ENCODE data around the gene SPTBN2.
A peak's percentile ranks its signal among the peaks of the same experiment; 100 is the strongest.
"Not testable (repeated sequence)": the region's sequence is repeated elsewhere in the genome, so short reads cannot be mapped to it uniquely, and the experiment has no call there.

Gene SPTBN2

DNA sequence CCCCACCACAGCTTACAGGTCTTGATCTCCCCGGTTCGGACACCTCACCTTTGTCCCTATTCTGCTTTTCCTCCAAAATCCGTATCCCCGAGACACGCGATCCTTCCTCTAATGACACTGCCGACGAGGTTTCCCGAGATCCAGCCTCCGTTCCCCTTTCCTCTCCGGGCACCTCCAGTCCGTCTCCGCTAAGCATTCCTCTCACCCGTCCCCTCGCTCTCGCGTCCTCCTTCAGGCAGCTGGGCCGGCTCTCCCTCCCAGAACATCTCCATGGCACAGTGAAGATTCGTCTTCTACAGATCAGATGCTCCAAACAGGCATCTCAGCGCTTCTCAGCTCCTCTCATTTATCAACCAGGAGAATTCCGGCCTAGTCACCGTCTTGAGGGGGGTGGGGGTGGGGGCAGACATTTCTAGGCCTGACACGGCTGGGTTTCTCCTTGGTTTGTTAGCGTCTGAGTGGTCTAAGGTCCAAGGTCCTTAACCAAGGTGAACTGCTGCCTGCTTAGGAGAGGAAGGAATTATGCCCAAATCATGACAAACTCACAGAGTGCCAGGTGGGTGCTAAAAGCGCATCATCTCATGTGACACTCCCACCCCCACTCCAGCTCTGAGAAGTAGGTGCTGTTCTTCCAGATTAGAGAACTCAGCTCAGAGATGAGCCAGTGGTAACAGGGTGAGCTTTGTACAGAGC, at the start of gene SPTBN2:
SPTBN2 (minus strand) TSS at position 524 of the 693 bp plus-strand sequence. CDS start 7,976 bp downstream, outside the sequence.
- peak; percentile 39 for DNase-seq

GRCh38 chr11:66768818-66769217, 39.8 kb upstream of the SPTBN2 start:
- no peak for DNase-seq

- DNase-seq = no peak
Observed at GRCh38 chr11:66768088-66768521, 39.1 kb upstream of the SPTBN2 start.

DNA sequence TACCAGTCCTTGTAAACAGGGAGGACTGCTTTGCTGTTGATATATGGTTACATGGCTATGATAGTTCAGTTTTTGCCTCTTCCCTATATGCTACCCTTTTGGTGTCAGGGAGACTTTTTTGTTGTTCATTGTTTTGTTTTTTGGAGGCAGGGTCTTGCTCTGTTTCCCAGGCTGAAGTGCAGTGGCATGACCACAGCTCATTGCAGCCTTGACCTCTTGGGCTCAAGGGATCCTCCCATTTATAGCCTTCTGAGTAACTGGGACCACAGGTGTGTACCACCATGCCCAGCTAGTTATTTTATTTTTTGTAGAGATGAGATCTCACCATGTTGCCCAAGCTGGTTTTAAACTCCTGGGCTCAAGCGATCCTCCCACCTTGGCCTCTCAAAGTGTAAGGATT, 38.6 kb upstream of the SPTBN2 start:
- DNase-seq = no peak

- no peak for DNase-seq
Observed at GRCh38 chr11:66766681-66767080, 37.7 kb upstream of the SPTBN2 start.

DNA sequence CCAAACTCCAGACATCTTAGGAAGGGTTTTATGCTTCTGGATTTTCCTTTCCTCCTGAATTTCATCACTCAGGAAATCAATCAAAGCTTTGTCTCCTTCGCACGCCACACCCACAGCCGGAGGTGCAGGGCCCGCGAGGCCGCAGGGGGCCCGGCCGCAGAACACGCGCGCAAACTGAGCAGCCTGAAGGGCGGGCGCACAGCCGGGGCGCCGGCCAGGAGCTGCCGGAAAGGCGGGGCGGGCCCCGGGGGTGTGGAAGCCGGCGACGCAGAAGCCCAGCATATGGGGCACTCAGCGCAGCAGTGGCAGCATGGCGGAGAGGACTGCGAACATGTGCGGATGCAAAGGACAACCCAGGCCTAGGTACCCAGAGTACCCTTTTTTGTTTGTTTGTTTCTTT, 33.1 kb upstream of the SPTBN2 start:
- DNase-seq = no peak

DNA sequence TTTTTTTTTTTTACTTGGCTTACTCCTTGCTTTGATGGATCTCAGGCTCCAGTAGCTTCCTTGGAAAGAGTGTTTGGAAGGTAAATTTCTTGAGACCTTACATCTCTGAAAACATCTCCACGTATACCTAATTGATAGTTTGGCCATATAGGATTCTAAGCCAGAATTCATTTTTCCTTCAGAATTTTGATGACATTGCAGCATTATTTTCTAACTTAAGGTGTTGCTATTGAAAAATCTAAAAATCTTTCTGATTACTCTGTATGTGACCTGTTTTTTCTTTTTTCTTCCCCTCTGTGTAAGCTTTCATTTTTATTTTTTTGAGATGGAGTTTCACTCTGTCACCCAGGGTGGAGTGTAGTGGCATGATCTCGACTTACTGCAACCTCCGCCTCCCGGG, 23.1 kb upstream of the SPTBN2 start:
- no peak for DNase-seq

DNA sequence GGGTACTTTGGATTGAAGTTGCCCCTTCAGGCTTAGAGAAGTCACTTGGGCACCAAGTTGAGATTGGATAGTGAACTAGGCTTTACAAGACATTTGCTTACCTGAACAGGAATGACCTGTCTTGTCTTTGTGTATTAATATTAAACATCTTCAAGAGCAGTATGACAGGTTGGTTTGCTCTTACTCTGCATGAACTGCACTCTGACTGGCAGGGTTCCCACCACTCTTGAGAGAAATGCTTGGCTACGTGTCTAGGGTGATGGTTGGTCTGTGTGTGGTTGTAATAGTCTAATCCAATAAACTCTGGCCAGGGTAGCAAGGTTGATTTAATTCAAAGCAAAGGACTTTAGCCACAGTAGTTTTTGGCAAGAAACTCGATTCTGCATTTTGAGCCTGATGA, 20.1 kb upstream of the SPTBN2 start:
- DNase-seq = no peak

- no peak for DNase-seq
Observed at GRCh38 chr11:66747480-66747879, 18.5 kb upstream of the SPTBN2 start.

- peak; percentile 48 for DNase-seq
Observed at GRCh38 chr11:66745356-66746235, 16.6 kb upstream of the SPTBN2 start.

DNA sequence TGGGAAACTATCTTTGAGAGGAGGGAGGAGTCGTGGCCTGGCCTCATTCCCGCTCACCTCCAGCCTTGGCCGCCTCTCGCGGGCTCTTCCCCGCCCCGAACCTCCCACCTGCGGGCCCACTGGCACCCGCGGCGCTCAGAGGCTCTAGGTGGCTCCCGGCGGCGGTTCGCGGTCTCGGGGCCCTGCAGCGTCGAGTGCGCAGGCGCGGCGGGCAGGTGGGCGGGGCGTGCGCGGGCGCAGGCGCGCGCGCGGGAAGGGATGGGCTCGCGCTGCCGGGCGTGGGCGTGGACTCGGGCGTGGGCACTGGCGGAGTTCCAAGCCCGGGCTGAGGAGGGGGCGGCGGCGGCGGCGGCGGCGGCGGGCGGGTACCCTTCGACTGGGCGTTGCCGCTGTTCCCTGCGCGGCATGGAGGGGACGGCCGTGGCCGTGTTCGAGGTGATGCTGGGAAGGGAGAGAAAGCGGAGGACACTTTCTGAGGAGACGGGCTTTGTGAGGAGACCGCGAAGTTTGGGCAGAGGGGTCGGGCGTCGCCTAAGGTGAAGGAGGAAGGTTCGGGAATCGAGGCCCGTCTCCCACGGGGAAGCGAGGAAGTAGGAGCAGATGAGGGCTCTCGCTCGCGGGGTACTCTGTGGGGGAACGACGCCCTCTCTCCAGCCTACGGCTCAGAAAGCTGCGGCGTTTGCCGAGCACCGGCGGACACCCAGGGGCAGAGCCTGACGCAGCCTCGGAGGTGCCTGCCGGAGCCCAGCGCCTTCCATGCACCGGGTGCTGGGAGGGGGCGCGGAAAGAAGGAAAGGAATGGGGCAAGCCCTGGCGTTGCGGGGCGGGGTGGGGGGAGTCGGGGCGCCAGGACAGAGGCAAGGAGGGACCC, 15.7 kb upstream of the SPTBN2 start:
- DNase-seq = peak; percentile 80

DNA sequence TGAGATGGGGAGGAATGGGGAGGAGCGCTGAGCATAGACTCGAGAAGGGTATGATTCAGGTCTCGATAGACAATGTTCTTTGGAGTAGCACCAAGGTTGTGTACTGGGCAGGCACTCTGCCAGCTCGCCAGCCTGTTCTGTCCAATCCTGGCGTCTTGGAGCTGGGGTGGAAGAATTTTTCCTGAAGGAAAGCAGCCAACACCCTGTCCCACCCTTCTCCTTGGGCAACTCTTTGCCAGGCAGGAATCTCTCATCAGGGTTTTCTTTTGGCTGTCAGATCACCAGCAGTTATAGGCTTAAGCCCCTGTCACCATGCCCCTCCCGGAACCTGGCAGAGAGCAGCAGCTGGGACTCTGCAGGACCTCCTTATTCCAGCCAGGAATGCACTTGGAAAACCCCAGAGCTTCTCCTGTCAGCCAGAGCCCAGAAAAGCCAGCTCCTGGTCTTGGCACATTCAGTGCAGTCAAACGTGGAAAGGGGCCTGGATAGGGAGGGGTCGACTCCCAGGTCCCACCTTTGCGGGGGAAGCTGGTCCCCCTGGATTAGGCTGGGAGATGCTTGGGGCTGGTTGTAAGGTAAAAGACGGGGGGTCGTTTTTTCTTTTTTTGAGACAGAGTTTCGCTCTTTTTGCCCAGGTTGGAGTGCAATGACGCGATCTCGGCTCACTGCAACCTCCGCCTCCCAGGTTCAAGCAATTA, 14.4 kb upstream of the SPTBN2 start:
- DNase-seq = no peak

GRCh38 chr11:66741153-66741552, 12.1 kb upstream of the SPTBN2 start:
- DNase-seq = no peak

- DNase-seq = no peak
Observed at GRCh38 chr11:66739983-66740382, 11.0 kb upstream of the SPTBN2 start.

GRCh38 chr11:66734215-66734614, 5.2 kb upstream of the SPTBN2 start:
- DNase-seq = no peak

DNA sequence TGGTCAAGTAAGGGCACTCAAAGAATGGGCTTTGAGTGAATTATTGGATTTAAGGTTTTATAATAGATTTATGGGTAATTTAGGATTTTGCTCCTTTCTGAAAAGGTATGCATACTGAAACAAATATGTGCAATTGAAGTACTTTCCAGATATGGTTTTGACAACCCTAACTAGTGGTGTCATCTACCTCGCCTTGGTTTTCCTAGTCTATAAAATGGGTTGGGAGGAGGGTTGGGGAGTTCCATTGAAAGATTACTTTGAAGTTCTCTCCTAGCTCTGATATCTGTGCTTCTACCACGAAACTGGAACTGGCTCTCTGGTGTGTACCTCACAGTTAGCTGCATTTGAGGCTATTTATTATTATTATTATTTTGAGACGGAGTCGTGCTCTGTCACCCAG, 431 bp upstream of the SPTBN2 start:
- no peak for DNase-seq

GRCh38 chr11:66728038-66728692, 851 bp downstream of the SPTBN2 start:
- DNase-seq = no peak

DNA sequence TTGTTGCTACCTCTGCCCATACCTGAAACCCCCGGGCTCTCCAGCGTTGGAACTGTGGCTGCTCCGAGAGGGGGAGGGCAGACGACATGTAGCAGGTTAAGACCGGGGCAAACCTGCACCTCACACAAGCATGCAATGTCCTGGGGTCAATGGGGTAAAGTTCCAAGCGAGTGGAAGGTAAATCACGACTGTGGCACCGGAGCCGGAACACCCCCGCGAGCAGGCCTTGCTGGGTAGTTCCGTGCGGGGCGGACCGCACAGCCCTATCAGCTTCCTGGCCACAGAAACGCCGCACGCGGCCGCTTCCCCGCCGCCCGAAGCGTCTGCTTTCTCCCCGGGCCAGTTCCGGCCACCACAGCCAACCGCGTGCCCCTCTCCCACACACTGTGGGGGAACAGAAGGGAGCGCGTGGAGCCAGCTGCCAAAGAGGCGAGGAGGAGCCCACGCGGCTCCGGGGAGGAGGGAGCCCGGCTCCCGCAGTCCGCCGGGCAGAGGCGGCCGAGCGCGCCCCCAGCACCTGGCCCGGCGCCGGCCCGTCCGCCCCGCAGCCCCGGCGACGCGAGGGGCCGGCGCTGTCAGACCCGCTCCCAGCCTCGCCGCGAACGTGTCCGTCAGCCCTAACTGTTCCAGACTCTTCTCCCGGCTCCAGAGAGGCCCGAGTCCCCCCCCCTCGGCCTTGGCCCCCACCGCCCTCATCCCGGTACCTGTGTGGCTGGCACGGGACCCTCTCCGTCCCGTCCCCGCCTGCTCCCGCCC, 1.6 kb downstream of the SPTBN2 start:
- peak; percentile 24 for DNase-seq

DNA sequence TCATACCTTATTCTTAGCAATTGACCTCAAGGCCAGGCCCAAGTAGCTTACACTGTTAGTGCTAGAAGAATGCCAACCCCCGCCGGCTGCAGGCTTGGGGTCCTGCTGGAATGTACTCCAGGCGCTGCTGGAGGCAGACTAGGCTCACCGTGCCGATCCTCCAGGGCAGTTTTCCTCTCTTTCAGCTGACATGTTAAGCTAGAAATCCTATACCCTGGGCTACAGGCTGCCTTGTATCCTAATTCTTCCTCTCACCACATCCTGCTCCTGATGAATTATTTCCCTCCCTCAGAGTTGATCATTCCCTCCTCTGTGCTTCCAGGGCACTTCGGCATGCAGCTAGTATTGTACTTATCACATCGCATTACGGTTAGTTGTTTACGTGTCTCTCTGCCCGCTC, 3.4 kb downstream of the SPTBN2 start:
- peak; percentile 29 for DNase-seq

DNA sequence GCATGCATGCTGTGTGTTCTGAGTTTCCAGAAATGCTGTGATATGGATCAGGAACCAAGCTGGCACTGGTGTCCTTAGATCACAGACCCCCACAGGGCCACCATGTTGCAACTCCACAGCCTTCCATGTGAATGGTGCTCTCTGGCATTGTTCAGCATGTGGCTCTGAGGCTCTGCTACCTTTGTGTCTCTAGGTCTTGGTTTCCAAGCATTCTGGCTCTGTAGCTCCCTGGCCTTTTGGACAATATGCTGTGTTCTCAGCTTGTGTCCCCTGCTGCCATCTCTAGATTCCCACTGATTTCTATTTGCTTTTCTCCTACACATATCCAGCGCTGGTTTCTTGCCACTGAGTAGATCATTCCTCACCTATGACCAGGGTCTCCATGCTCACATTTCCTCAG, 3.9 kb downstream of the SPTBN2 start:
- DNase-seq = no peak

DNA sequence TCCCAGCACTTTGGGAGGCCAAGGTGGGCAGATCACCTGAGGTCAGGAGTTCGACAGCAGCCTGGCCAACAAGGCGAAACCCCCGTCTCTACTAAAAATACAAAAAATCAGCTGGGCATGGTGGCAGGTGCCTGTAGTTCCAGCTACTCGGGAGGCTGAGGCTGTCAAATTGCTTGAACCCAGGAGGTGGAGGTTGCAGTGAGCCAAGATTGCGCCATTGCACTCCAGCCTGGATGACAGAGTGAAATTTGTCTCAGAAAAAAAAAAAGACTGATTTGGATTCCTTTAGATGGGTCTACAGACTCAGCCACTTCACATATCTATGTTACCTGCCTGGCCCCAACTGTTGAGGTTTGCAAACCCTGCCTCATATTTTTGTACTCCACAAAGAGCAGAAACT, 4.8 kb downstream of the SPTBN2 start:
- DNase-seq = not testable (repeated sequence)

Measured in NCI-H2227 treated with DMSO at 0.1 percent for 48 hours (cell line).